AG10803 (cell line): ENCODE data around the gene GAP43.

Experiments
- DNase-seq: peaks from one replicate; pipeline ENCODE4 v3.0.0; 2010; ENCODE audit warnings: low read depth
- H3K4me3 ChIP-seq: 2 replicates; pipeline ENCODE4 v1.5.1; 2011; ENCODE audit warnings: mild to moderate bottlenecking, low read length, control low read depth
- TF ChIP-seq, protein P1 (sequence below): conservative IDR thresholded peaks from 2 replicates; pipeline ENCODE4 v1.5.1; 2011; ENCODE audit warnings: mild to moderate bottlenecking, low read length, control low read depth, inconsistent platforms

GAP43 gene

DNA sequence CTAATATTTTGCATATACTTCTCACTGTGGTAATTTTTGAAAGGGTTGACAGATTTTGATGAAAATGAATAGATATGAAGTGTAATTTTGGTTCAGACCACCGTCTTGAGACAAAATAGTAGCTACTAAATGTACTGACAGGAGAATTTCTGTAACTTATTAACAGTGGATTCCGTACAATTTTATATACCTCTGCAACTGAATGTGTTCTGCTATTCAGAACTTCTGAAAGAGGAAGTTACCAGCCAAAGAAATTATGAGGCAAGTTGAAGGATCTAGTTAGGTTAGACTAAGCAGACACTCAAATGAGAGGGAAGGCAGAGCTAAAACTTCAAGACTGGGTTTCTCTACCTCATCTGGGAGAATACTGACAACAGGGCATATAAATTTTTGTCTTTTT, 29.4 kb downstream of the GAP43 start:
- DNase-seq, result no peak
- TF ChIP-seq, protein P1, sequence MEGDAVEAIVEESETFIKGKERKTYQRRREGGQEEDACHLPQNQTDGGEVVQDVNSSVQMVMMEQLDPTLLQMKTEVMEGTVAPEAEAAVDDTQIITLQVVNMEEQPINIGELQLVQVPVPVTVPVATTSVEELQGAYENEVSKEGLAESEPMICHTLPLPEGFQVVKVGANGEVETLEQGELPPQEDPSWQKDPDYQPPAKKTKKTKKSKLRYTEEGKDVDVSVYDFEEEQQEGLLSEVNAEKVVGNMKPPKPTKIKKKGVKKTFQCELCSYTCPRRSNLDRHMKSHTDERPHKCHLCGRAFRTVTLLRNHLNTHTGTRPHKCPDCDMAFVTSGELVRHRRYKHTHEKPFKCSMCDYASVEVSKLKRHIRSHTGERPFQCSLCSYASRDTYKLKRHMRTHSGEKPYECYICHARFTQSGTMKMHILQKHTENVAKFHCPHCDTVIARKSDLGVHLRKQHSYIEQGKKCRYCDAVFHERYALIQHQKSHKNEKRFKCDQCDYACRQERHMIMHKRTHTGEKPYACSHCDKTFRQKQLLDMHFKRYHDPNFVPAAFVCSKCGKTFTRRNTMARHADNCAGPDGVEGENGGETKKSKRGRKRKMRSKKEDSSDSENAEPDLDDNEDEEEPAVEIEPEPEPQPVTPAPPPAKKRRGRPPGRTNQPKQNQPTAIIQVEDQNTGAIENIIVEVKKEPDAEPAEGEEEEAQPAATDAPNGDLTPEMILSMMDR, result no peak
- no peak overlapping the region for H3K4me3 ChIP-seq

DNA sequence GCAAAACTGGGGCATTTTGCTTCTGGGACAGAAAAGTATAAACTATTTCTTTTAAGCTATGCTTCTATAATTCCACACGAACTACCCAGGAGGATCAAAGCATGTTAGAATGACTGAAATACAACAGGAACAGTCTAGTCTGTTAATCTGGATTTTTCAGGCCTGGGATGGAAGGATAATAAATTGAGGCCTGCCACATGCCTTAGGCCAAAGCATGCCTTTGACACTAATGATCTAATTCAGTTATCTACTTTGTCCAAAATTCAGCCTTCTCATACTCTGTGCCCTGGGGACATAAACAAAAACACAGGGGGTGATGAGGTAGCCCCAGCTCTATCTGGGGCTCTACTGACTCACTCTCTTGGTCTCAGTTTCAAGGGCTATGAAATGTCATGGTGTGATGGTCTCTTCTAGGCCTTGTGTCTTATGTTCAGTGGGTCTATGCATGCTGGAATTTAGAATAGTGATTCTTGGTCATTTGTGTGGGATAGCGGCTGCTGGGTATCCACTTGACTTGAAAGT, 32.5 kb downstream of the GAP43 start:
- DNase-seq, result no peak
- H3K4me3 ChIP-seq, result no peak overlapping the region
- TF ChIP-seq, protein P1, result no peak

DNA sequence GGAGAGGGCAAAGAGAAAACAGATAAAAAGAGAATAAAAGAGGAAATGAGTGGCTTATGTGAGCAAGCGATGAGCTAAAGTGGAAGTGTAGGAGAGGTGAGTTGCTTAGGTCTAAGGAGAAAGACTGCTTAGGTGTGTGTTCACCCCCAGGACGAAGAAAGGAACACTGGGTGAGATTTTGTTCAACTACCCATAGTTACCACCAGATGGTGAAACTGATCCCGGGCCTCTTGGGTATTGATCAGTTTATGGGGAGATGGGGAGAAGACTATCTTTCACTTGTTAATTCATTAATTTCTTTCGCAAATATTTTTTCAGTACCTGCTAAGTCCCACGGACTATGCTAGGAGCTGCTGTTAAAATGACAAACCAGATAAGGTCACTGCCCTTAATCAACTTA, 33.9 kb downstream of the GAP43 start:
- H3K4me3 ChIP-seq, result no peak overlapping the region
- DNase-seq, result no peak
- TF ChIP-seq, protein P1, result no peak

DNA sequence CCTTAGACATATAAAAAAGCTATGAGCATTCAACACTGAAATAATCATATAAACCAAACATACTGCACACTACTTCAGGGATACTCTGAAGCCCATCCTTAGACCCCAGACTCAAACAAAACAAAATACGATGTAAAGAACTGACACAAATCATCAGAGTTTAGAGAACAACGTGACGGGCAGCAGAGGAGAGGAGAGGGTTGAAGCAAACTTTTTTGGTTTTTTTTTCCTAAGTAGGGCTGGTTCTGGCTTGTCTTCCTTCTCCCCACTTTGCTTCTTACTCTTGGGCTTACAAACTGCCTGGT, 34.7 kb downstream of the GAP43 start:
- TF ChIP-seq, protein P1, result no peak
- DNase-seq, result no peak
- peak overlapping the region; percentile 70 for H3K4me3 ChIP-seq

DNA sequence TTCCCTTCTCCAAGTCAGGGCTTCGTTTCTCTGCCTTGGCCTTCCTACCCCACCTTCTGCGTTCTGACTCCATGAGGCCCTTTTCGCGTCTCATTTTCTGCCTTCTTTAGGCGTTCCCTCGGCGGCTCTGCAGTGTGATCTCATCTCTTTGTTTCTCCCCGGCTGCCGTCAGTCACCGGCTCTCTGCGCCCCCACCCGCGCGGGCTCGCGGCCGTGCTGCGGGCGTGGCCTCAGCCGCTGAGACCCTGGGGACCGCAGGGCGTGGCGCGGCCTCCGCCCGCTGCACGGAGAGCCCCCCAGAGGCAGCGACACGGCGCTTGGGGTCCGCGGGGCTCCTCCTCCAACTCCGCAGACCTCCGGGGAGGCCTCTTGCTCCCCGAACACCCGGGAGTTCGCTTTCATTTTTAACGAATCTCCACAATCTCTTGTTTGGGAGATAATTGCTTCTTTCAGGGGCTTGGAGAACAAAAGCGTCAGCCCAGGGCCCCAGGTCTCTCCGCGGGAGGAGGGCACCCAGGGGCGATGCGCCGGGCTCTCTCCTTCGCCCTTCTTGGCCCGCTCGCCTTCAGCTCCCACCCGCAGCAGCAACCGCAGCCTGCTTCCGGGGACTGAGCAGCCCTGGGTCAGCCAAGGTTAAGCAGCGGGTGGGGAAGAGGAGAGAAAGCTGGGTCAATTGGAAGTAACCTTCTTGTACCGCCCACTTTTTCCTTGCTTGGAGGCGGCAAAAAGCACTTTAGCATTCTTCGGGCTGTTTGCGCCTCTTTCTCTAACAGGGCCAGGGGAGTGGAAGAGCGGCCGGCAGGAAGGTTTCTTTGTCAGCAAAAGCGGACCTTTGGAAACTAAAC, 35.2 kb downstream of the GAP43 start:
- H3K4me3 ChIP-seq, result peak overlapping the region; percentile 70
- TF ChIP-seq, protein P1, result no peak
- peak; percentile 81 for DNase-seq

DNA sequence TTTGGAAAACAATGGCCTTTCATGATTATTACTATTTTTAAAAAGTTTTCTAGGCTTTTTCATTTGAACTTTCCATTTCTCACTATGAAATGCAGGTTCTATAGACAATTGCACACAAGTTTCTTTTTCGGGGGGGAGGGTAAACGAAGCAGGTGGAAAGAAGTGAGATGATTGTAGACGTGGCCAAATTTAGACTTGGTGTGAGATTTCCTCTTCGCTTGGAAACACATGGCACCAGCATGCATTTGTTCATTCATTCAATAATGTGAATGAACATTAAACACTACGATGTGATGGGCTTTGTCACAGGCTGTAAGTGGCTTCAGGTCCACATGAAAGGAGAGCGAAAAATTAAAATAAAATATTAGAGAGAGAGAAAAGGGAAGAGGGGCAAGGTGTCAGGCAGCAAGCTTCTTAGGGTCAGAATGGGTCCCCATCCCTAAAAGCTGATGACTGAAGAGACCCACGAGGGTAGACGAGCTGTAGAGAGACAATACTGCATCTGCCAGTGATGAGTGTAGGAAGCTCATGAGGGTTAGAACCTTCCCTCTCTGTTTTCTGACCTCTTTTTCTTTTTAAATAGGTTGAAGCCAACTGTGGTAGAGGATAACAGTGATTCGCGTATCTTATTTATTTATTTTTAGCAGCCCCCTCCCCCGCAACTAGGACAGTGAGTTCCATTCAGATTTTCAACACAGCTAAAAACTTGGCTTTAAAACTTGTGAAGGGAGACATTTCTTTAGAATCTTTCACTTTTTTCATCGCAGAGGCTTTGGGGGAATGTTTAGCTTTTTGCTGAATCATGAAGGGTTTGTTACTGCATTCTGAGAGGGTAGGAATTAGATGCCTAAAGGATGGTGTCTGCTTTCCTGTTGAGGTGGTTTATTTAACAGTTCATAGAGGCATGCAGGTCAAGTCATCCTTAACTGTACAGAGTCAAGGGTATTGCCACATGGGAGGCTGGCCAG, 36.2 kb downstream of the GAP43 start:
- peak overlapping the region; percentile 70 for H3K4me3 ChIP-seq
- TF ChIP-seq, protein P1, result no peak

More for the DNA sequence above, 36.2 kb downstream of the GAP43 start:
- no peak for DNase-seq
